B cell (primary cell): ENCODE results near the gene TTC23.

ENCODE experiments used
- CTCF ChIP-seq: fragments of 200-600 bp; IDR thresholded peaks from one replicate; pipeline ENCODE4 v1.8.0; 2022; ENCODE audit warnings: antibody characterized with exemption, mild to moderate bottlenecking
- EZH2 ChIP-seq: IDR thresholded peaks from 2 replicates; pipeline ENCODE4 v1.6.1; 2012; ENCODE audit warnings: borderline replicate concordance, low read depth, mild to moderate bottlenecking, moderate library complexity, low read length; ENCODE audit not compliant: insufficient read depth, poor library complexity, severe bottlenecking

- TF ChIP-seq EZH2: no peak
- TF ChIP-seq CTCF: no peak
Measured at GRCh38 chr15:99257107-99257750, 7.8 kb upstream of the TTC23 start.
